Measurements from ENCODE around the gene ZNF629. TPM values are rescaled to one million over a fixed set of nuclear protein-coding genes. Genes with fewer than 3 reads are reported as not detected.

The ZNF629 gene
- total RNA-seq, 1 donor from 2014 or later: 24.3 TPM

GRCh38 chr16:30786115-30786935, 680 bp downstream of the ZNF629 start:
- peak; percentile 68 for DNase-seq (ENCODE audit: low read depth)

GRCh38 chr16:30785126-30786106, 1.6 kb downstream of the ZNF629 start:
- peak; percentile 54 for DNase-seq (ENCODE audit: low read depth)

GRCh38 chr16:30784215-30784614, 2.8 kb downstream of the ZNF629 start:
- DNase-seq (ENCODE audit: low read depth): no peak

- DNase-seq (ENCODE audit: low read depth): no peak
These were observed 3.5 kb downstream of the ZNF629 start for GRCh38 chr16:30783280-30784109.

GRCh38 chr16:30782486-30783279, 4.3 kb downstream of the ZNF629 start:
- DNase-seq (ENCODE audit: low read depth): no peak

- no peak for DNase-seq (ENCODE audit: low read depth)
These were observed 6.5 kb downstream of the ZNF629 start for GRCh38 chr16:30780549-30780948.

- no peak for DNase-seq (ENCODE audit: low read depth)
These were observed 7.0 kb downstream of the ZNF629 start for GRCh38 chr16:30780021-30780420.

GRCh38 chr16:30779596-30779995, 7.4 kb downstream of the ZNF629 start:
- no peak for DNase-seq (ENCODE audit: low read depth)

GRCh38 chr16:30778549-30779244, 8.3 kb downstream of the ZNF629 start:
- DNase-seq (ENCODE audit: low read depth): peak; percentile 73

GRCh38 chr16:30777591-30778297, 9.3 kb downstream of the ZNF629 start:
- peak; percentile 85 for DNase-seq (ENCODE audit: low read depth)

GRCh38 chr16:30775392-30776188, 11.4 kb downstream of the ZNF629 start:
- DNase-seq (ENCODE audit: low read depth): peak; percentile 90

GRCh38 chr16:30775131-30775391, 11.9 kb downstream of the ZNF629 start:
- DNase-seq (ENCODE audit: low read depth): no peak

- no peak for DNase-seq (ENCODE audit: low read depth)
These were observed 12.5 kb downstream of the ZNF629 start for GRCh38 chr16:30774367-30775130.

GRCh38 chr16:30773826-30774225, 13.2 kb downstream of the ZNF629 start:
- DNase-seq (ENCODE audit: low read depth): no peak

- DNase-seq (ENCODE audit: low read depth): no peak
These were observed 15.3 kb downstream of the ZNF629 start for GRCh38 chr16:30771726-30772125.

- DNase-seq (ENCODE audit: low read depth): no peak
These were observed 17.5 kb downstream of the ZNF629 start for GRCh38 chr16:30769379-30770089.

- no peak for DNase-seq (ENCODE audit: low read depth)
These were observed 18.3 kb downstream of the ZNF629 start for GRCh38 chr16:30768583-30769181.
